GM10266 (cell line): ENCODE data around the gene LAMA5.

Experiments
- DNase-seq: peaks from one replicate; pipeline ENCODE4 v3.0.0; 2012; ENCODE audit errors: extremely low spot score
- TF ChIP-seq, protein P1 (sequence below): IDR thresholded peaks from 2 replicates; pipeline ENCODE4 v1.5.1; 2012; ENCODE audit warnings: mild to moderate bottlenecking, low read depth; ENCODE audit not compliant: control insufficient read depth, insufficient read depth; ENCODE audit errors: missing control alignments

LAMA5 gene

DNA sequence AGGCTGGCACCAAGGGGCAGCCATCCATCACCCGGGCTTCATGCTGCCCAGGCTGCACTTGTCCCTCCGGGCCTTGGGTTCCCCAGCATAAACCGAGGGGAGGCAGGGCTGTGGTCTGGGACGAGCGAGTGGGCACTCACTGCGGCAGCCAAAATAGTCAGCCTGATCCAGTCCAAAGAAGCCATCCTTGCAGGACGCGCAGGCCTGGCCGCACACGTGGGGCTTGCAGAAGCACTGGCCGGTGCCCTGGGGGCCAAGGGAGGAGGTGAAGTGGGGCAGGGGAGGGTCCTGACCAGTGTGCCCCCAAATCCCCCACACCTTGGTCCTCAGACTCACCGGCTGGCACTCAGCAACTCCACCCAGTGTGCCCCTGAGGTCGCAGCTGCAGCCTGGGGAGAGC, 32.2 kb downstream of the LAMA5 start:
- TF ChIP-seq, protein P1, sequence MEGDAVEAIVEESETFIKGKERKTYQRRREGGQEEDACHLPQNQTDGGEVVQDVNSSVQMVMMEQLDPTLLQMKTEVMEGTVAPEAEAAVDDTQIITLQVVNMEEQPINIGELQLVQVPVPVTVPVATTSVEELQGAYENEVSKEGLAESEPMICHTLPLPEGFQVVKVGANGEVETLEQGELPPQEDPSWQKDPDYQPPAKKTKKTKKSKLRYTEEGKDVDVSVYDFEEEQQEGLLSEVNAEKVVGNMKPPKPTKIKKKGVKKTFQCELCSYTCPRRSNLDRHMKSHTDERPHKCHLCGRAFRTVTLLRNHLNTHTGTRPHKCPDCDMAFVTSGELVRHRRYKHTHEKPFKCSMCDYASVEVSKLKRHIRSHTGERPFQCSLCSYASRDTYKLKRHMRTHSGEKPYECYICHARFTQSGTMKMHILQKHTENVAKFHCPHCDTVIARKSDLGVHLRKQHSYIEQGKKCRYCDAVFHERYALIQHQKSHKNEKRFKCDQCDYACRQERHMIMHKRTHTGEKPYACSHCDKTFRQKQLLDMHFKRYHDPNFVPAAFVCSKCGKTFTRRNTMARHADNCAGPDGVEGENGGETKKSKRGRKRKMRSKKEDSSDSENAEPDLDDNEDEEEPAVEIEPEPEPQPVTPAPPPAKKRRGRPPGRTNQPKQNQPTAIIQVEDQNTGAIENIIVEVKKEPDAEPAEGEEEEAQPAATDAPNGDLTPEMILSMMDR = no peak
- no peak for DNase-seq

DNA sequence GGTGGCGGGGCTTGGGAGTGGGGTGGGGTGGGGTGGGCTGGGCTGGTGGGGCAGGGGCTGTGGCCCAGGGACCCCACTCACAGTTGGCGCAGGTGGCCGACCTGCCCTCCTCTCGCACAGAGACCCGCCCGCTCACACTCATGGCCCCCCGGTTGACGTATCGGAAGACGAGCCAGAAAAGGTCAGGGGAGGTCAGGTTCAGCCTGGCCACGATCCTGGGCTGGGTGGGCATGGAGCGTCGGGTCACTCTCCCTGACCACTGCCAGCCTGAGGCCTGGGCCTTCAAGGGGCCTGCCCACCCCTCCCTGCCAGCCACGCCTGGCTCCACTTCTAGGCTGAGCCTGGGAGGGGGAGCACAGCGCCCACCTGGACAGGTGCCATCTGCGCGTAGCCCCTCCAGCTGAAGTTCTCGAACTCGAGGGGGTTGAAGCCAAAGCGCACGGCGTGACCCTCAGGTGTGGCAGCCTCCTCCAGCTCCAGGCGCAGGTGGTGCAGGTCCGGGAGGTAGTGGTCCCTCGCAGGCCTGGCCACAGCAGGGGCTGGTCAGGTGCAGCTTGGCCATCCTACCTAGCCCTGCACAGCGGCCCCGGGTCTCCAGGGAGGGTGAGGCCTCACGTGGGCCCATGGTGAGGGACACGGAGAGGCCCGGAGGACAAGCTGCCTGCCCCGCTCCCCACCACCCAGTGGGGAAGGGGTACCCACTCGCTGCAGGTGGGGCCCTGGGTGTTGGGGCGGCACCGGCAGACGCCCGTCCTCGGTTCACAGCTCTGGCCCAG, 33.1 kb downstream of the LAMA5 start:
- no peak for DNase-seq
- TF ChIP-seq, protein P1 = no peak

DNA sequence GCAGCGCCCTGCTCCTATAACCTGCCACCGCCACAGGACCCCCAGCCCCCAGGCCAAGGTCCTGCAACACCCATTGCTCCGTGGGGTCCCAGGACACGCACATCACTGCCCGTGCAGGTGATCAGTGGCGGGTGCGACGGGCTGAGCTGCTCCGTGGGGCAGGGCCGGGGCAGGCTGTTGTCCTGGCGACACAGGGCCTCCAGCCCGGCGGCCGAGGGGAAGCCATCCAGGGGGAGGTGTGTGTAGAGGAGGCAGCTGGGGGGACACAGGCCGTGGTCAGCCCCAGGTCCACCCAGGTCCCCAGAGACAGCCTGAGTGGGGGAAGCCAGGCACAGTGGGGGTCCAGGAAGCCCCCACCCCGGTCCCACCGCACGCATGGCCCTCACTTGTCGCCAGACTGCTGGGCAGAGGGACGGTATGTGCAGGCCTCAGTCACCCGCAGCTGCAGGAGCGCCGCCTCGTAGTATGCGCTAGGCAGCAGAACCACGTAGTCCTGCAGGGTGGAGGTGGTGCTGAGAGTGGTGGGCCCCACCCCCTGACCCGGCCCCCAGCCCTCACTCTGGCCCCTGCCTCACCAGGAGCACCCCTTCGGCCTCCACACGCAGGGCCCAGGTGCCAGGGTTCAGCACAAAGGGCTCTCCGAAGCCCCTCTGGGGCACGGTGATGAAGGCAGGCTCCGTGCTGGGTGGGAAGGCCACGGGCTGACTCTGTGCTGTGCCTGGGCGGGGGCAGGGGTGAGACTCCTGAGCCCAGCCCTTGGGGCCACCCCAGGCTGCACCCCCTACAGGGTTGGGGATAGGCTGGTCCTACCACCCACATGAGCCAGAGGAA, 33.9 kb downstream of the LAMA5 start:
- no peak for DNase-seq

DNA sequence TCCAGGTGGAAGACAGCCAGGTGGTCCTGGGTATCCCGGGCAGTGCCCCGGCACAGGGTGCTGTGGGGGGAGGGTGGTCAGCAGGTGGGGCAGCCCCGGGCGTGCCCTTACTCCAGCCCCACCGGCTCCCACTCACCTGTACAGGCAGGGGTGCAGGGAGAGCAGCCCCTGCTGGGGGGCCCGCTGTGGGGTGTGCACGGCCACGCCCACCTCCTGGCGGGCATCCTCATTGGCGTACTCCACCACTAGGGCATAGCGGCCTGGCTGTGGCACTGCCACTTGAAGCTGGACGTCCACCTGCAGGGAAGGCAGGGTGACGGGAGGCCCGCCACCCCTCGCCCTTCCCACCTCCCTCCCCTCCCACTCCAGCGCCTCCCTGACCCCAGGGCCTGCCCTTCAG, 34.7 kb downstream of the LAMA5 start:
- no peak for DNase-seq
- TF ChIP-seq, protein P1 = no peak

More for the DNA sequence above, 33.9 kb downstream of the LAMA5 start:
- TF ChIP-seq, protein P1 = no peak

DNA sequence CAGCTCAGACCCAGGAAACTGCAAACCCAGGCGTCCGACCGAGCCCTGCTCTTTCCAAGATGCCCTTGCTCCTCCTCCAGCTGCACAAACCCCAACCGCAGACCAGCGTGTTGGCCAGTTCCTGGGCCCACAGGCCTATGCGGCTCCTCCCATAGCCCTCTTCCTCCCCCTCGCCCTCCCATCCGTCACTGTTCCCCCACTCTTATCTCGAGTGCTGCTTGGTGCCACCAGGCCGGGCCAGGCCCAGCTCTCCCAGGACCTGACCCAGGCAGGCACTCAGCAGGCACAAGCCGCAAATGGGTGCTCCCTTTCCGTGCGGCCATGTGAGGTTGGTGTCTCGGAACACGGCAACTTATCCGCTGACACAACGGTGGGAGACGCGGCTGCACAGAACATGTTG, 35.8 kb downstream of the LAMA5 start:
- TF ChIP-seq, protein P1 = no peak
- DNase-seq = no peak

DNA sequence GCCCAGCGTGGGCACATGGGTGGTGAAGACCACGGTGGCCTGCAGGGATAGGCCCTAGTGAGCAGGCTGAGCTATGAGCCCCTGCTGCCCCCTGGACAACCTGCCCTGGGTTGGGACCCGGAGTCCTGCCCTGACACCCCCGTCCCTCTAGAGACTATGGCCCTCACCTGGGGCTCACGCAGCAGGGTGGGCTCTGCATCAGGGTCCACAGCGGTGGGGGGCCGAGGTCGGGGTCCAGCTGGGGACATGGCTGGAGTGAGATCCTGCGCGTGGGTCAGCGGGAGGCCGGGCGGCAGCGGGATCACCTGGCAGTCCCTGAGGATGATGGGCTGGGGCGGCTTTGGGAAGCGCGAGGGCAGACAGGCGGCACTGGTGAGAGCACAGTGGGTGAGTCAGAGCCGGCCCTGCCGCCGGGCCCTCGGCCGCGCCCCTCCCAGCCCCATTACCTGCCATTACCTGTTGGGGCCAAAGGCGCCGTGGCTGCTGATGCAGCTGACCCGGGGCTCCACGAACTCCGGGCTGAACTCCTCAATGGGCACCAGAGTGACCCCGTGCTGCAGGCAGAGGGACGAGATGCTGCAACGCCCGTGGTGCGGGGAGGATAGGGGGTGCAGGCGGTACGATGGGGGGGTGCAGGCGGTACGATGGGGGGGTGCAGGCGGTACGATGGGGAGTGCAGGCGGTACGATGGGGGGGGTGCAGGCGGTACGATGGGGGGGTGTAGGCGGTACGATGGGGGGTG, 36.4 kb downstream of the LAMA5 start:
- TF ChIP-seq, protein P1 = no peak
- no peak for DNase-seq
